ENCODE data around the gene ALPK3.

The ALPK3 gene

DNA sequence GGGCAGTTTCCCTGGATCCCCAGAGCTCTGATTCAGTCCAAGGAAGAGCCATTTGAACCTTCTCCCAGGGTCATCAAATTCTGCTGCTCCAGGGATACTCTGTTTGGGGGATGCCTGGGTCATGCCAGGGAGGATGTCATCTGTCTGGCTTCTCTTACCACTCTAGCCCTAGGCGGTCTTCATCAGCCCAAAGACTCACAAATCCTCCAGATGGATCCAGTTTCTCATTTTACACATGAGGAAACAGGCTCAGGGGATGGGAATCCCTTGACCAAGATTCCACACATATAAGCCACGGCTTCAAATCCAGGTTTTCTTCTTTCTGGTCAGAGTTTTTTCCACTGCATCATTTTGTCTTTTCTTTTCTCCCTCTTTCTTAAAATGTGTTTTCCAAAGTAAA is 104.0 kb downstream of the ALPK3 start:
- no peak for DNase-seq (ENCODE audit: low read depth)

DNA sequence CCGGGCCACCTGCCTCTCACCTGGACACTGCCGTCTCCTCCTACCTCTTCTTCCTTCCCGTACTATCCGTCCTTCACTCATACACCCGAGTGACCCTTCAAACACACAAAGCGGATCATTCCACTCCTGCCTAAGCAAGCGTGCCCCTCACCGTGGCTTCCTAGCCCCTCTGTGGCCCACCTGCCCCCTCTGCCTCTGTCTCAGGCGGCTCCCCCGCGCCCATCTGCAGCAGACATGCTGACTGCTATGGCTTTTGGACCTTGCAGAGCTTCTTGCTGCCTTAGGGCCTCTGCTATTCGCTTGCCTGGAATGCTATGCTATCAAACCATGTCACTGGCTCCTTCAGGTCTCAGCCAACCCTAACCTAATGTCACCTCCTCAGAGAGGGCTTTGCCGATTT is 105.4 kb downstream of the ALPK3 start:
- no peak for DNase-seq (ENCODE audit: low read depth)
